A673 (cell line): ENCODE results near the gene ZBTB21.

Experiments used
- EZH2 ChIP-seq: fragments of 200-600 bp; sonication (generic); IDR thresholded peaks from 2 replicates; pipeline ENCODE4 v1.6.1; 2017; ENCODE audit warnings: borderline replicate concordance, low read depth, mild to moderate bottlenecking, mixed read lengths, antibody characterized with exemption, low read length; ENCODE audit not compliant: poor library complexity, severe bottlenecking
- TF ChIP-seq, protein P1 (sequence below): fragments of 300-800, 200-600 bp; sonication (generic); conservative IDR thresholded peaks from 2 replicates; pipeline ENCODE4 v1.5.1; 2017; ENCODE audit warnings: low read depth, mild to moderate bottlenecking, antibody characterized with exemption, low read length, moderate library complexity, mixed read lengths

DNA sequence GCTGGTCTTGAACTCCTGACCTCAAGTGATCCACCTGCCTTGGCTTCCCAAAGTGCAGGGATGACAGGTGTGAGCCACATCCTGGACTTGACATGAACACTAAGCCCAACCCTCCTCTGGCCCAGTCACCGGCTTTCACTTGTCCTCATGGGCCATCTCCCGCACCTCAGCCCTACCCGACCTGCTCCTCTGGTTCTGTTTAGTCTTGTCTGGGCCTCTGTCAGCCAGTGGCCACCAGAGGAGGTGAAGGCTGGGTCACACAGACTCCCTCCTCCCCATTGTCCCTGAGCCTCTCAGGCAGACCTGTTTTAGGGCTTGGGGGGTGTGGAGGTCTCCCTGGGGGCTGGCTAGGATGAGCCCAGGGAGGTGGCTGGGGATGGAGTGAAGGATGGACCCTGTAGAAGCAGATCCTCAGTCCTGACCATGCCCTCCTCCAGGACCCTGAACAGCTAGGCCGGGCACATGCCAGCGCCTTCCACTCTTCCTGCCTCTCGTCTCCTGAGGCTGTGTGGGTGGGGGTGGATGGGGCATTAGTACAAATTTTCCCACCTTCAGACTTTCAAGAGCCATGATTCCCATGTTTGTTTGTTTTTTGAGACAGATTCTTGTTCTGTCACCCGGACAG lies 34.8 kb upstream of the ZBTB21 start:
- TF ChIP-seq, protein P1, sequence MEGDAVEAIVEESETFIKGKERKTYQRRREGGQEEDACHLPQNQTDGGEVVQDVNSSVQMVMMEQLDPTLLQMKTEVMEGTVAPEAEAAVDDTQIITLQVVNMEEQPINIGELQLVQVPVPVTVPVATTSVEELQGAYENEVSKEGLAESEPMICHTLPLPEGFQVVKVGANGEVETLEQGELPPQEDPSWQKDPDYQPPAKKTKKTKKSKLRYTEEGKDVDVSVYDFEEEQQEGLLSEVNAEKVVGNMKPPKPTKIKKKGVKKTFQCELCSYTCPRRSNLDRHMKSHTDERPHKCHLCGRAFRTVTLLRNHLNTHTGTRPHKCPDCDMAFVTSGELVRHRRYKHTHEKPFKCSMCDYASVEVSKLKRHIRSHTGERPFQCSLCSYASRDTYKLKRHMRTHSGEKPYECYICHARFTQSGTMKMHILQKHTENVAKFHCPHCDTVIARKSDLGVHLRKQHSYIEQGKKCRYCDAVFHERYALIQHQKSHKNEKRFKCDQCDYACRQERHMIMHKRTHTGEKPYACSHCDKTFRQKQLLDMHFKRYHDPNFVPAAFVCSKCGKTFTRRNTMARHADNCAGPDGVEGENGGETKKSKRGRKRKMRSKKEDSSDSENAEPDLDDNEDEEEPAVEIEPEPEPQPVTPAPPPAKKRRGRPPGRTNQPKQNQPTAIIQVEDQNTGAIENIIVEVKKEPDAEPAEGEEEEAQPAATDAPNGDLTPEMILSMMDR: no peak
- no peak for TF ChIP-seq EZH2
